ENCODE results near the gene TANGO2. TPM values are rescaled to one million over a fixed set of nuclear protein-coding genes. Genes with fewer than 3 reads are reported as not detected.

Gene TANGO2
- total RNA-seq, 1 donor, result 43.8 TPM

- Histone ChIP-seq H3K4me2 (ENCODE audit: insufficient read depth, low read length) (no peak overlapping the region), H3K36me3 (ENCODE audit: insufficient read depth, low read length) (peaks cover 40% of the 10 kb centered on the region), H3K4me1 (ENCODE audit: insufficient read depth, low read length) (no peaks in the 10 kb centered on the region), H3K79me2 (ENCODE audit: insufficient read depth, low read length) (peaks cover 2% of the 10 kb centered on the region), H3K27ac (ENCODE audit: low read depth, low read length) (no peak overlapping the region), H4K20me1 (ENCODE audit: insufficient read depth, low read length) (no peaks in the 10 kb centered on the region), H3K9me3 (ENCODE audit: low read depth, low read length) (no peaks in the 10 kb centered on the region), H2AFZ (ENCODE audit: low read length) (no peak overlapping the region), H3K27me3 (ENCODE audit: insufficient read depth, low read length) (no peaks in the 10 kb centered on the region), H3K4me3 (ENCODE audit: insufficient read depth, low read length) (no peak overlapping the region)
- TF ChIP-seq, protein P1, sequence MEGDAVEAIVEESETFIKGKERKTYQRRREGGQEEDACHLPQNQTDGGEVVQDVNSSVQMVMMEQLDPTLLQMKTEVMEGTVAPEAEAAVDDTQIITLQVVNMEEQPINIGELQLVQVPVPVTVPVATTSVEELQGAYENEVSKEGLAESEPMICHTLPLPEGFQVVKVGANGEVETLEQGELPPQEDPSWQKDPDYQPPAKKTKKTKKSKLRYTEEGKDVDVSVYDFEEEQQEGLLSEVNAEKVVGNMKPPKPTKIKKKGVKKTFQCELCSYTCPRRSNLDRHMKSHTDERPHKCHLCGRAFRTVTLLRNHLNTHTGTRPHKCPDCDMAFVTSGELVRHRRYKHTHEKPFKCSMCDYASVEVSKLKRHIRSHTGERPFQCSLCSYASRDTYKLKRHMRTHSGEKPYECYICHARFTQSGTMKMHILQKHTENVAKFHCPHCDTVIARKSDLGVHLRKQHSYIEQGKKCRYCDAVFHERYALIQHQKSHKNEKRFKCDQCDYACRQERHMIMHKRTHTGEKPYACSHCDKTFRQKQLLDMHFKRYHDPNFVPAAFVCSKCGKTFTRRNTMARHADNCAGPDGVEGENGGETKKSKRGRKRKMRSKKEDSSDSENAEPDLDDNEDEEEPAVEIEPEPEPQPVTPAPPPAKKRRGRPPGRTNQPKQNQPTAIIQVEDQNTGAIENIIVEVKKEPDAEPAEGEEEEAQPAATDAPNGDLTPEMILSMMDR (IDR thresholded peaks at IDR 0.05; ENCODE audit: extremely low read depth, low read depth, low read length), result no peak
- DNase-seq (ENCODE audit: insufficient read length, low spot score, missing footprints), result peak; percentile 58
Observed at GRCh38 chr22:20044495-20045151, 23.7 kb downstream of the TANGO2 start.

GRCh38 chr22:20046730-20047129 lies 25.8 kb downstream of the TANGO2 start:
- Histone ChIP-seq H3K4me1 (ENCODE audit: insufficient read depth, low read length) (no peaks in the 10 kb centered on the region), H3K4me3 (ENCODE audit: insufficient read depth, low read length) (no peak overlapping the region), H3K4me2 (ENCODE audit: insufficient read depth, low read length) (no peak overlapping the region), H3K27ac (ENCODE audit: low read depth, low read length) (no peak overlapping the region), H2AFZ (ENCODE audit: low read length) (no peak overlapping the region), H3K9me3 (ENCODE audit: low read depth, low read length) (no peaks in the 10 kb centered on the region), H4K20me1 (ENCODE audit: insufficient read depth, low read length) (no peaks in the 10 kb centered on the region), H3K36me3 (ENCODE audit: insufficient read depth, low read length) (peaks cover 34% of the 10 kb centered on the region), H3K79me2 (ENCODE audit: insufficient read depth, low read length) (peaks cover 2% of the 10 kb centered on the region), H3K27me3 (ENCODE audit: insufficient read depth, low read length) (no peaks in the 10 kb centered on the region)
- DNase-seq (ENCODE audit: insufficient read length, low spot score, missing footprints), result no peak
- TF ChIP-seq, protein P1 (IDR thresholded peaks at IDR 0.05; ENCODE audit: extremely low read depth, low read depth, low read length), result no peak

DNA sequence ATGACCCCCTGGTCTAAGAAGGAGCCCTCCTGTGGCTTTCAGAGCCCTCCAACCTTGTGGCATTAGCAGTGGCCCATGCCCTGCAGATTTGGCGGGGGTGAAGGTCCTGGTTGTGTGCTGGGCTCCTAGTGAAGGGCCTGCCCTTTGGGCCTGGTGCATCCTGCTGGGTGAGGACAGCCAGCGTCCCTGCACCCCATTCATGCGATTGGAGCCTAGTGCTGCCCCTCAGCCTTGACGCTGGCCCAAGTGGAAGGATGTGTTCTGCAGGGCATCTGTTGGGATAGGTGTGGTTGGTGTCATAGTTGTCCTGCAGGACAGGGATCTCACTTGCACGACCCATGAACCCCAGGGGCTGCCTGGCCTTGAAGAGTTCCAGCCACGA lies 31.0 kb downstream of the TANGO2 start:
- DNase-seq (ENCODE audit: insufficient read length, low spot score, missing footprints), result no peak
- Histone ChIP-seq H3K27ac (ENCODE audit: low read depth, low read length) (no peak overlapping the region), H2AFZ (ENCODE audit: low read length) (no peak overlapping the region), H3K9me3 (ENCODE audit: low read depth, low read length) (no peaks in the 10 kb centered on the region), H4K20me1 (ENCODE audit: insufficient read depth, low read length) (peaks cover 3% of the 10 kb centered on the region), H3K36me3 (ENCODE audit: insufficient read depth, low read length) (peaks cover 34% of the 10 kb centered on the region), H3K79me2 (ENCODE audit: insufficient read depth, low read length) (peaks cover 2% of the 10 kb centered on the region), H3K27me3 (ENCODE audit: insufficient read depth, low read length) (no peaks in the 10 kb centered on the region), H3K4me1 (ENCODE audit: insufficient read depth, low read length) (no peaks in the 10 kb centered on the region), H3K4me2 (ENCODE audit: insufficient read depth, low read length) (no peak overlapping the region), H3K4me3 (ENCODE audit: insufficient read depth, low read length) (no peak overlapping the region)
- TF ChIP-seq, protein P1 (IDR thresholded peaks at IDR 0.05; ENCODE audit: extremely low read depth, low read depth, low read length), result no peak

DNA sequence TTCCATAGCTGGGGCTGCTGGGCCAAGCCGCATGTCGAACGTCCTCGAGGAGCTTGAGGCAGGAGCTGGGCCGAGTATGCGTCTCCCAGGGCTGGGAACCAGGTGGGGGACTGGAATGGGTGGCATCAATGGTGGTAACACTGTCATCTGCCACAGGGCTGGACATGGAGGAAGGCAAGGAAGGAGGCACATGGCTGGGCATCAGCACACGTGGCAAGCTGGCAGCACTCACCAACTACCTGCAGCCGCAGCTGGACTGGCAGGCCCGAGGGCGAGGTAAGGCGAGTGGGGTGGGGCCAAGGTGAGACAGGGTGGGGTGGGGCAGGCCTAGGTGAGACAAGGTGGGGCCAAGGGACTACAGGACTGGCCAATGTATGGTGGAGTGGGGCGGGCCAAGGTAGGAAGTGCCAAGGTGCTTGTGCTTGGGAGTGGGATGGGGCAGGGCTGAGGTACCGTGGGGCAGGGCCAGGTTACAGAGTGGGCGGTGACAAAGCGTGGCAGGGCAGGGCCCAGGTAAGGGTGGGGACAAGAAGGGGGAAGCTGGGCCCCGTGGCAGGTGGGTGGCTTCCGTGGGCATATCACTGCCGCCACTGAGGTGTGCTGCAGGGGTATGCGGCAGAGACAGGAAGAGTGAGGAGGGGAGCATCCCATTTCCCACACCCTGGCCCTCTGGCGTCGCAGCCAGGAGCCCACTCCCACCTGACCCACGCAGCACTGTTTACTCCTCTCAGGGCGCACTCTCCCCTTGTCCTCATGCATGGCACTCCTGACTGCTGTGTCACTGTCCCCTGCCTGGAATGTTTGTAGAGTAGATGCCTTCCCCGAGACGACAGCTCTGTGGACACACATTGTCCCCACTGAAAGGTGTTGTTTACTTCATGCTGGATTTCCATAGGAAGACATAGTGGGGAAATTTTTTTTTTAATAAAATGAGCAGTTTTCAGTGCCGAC lies 31.7 kb downstream of the TANGO2 start:
- no peaks in the 10 kb centered on the region for H3K4me1 ChIP-seq (ENCODE audit: insufficient read depth, low read length)
- no peak overlapping the region for H2AFZ ChIP-seq (ENCODE audit: low read length)
- H3K79me2 ChIP-seq (ENCODE audit: insufficient read depth, low read length), result peaks cover 2% of the 10 kb centered on the region
- TF ChIP-seq, protein P1 (IDR thresholded peaks at IDR 0.05; ENCODE audit: extremely low read depth, low read depth, low read length), result no peak
- no peaks in the 10 kb centered on the region for H3K27me3 ChIP-seq (ENCODE audit: insufficient read depth, low read length)
- peaks cover 30% of the 10 kb centered on the region for H3K36me3 ChIP-seq (ENCODE audit: insufficient read depth, low read length)
- peak; percentile 71 for DNase-seq (ENCODE audit: insufficient read length, low spot score, missing footprints)
- peaks cover 3% of the 10 kb centered on the region for H4K20me1 ChIP-seq (ENCODE audit: insufficient read depth, low read length)
- no peak overlapping the region for H3K4me2 ChIP-seq (ENCODE audit: insufficient read depth, low read length)
- no peak overlapping the region for H3K27ac ChIP-seq (ENCODE audit: low read depth, low read length)
- H3K9me3 ChIP-seq (ENCODE audit: low read depth, low read length), result no peaks in the 10 kb centered on the region
- H3K4me3 ChIP-seq (ENCODE audit: insufficient read depth, low read length), result no peak overlapping the region

Measured in osteoblast (primary cell).